ENCODE results near the gene USP46. TPM values are rescaled to one million over a fixed set of nuclear protein-coding genes. Genes with fewer than 3 reads are reported as not detected.

Gene USP46
- total and polyA plus RNA-seq, 2 of the 4 experiments (the other 2 are of a cell fraction): 9.3 to 15.4 TPM

DNA sequence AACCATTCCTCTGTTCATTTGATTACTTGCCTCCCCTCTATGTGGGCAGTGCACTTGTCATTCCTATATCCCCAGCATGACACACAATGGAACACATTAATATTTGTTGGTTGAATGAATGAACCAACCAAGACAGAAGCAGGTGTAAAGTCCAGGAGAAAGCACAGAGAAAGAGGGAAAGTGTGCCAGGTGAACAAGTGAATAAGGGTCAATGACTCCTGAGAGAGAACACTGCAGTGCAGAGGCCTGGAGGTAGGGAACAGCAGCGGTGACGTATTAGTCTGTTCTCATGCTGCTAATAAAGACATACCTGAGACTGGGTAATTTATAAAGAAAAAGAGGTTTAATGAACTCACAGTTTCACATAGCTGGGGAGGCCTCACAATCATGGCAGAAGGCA lies 53.1 kb downstream of the USP46 start:
- Histone ChIP-seq H2AK9ac (replicated peaks; ENCODE audit: low read depth, low read length, poor library complexity) (no peak overlapping the region), H3K4ac (ENCODE audit: low read depth, low read length) (no peak overlapping the region), H4K5ac (ENCODE audit: low read depth, low read length) (no peak overlapping the region), H4K20me1 (ENCODE audit: insufficient read depth, low read length) (no peaks in the 10 kb centered on the region), H3K9me3 (ENCODE audit: control insufficient read depth, insufficient read depth, low read length) (no peaks in the 10 kb centered on the region), H3K56ac (ENCODE audit: extremely low read depth, insufficient read depth, low read length) (no peak overlapping the region), H3K4me3 (ENCODE audit: insufficient read depth, low read depth, low read length) (no peak overlapping the region), H3K4me2 (ENCODE audit: low read depth, low read length) (no peak overlapping the region), H2BK20ac (ENCODE audit: low read depth, low read length) (no peak overlapping the region), H2BK120ac (ENCODE audit: low read depth, low read length) (no peak overlapping the region), H3K9me1 (ENCODE audit: insufficient read depth, low read length) (peaks cover 12% of the 10 kb centered on the region; the same call in 1 of the 2 replicates), H3K27ac (ENCODE audit: insufficient read depth, low read length) (no peak overlapping the region), H3K18ac (ENCODE audit: low read depth, low read length) (no peak overlapping the region), H4K8ac (ENCODE audit: low read depth in 2 of 2, low read length in 2 of 2) (no peak overlapping the region), H3K9ac (ENCODE audit: low read depth, low read length) (no peak overlapping the region), H3K36me3 (ENCODE audit: control insufficient read depth, insufficient read depth, low read length) (peaks cover 30% of the 10 kb centered on the region), H3K27me3 (ENCODE audit: control insufficient read depth, insufficient read depth, low read length) (no peaks in the 10 kb centered on the region), H2BK15ac (ENCODE audit: low read depth, low read length) (no peak overlapping the region), H2BK5ac (ENCODE audit: low read depth, low read length, poor library complexity, severe bottlenecking) (no peak overlapping the region), H4K91ac (ENCODE audit: insufficient read depth, low read depth, low read length) (no peak overlapping the region), H3K14ac (replicated peaks; ENCODE audit: low read depth, low read length) (no peak overlapping the region), H3K79me1 (ENCODE audit: low read depth in 1 of 2, low read length in 2 of 2) (peaks cover 4 to 6% of the 10 kb centered on the region in 2 experiments; a peak in 3 of 4 replicates), H3K23ac (ENCODE audit: low read depth, low read length) (no peak overlapping the region), H2AFZ (replicated peaks; ENCODE audit: low read length, poor library complexity) (no peak overlapping the region), H2AK5ac (ENCODE audit: low read depth, low read length) (no peak overlapping the region), H3K4me1 (ENCODE audit: control insufficient read depth, insufficient read depth, low read length) (peaks cover 4% of the 10 kb centered on the region)
- no peak for DNase-seq
- no peak for ATAC-seq (ENCODE audit: low read depth)
- dilution Hi-C loops (cut with HindIII; ENCODE audit: low sequenced_read_pairs, unreplicated experiment) (no loop called here), intact Hi-C loops (cut with micrococcal nuclease) (loop anchor here (5.0 kb wide), 1 partner anchor 36 kb away; no protein-coding TSS in a partner anchor), in situ Hi-C loops (cut with MboI; ENCODE audit: low sequenced_read_pairs) (no loop called here)
- no TSS peak for BruUV-seq (replicated peaks)
- TF ChIP-seq RAD21 (IDR thresholded peaks at IDR 0.05; ENCODE audit: low read length): no peak
- no peak for TF ChIP-seq CHD1 (IDR thresholded peaks at IDR 0.05; ENCODE audit: low read depth, low read length)
- TF ChIP-seq MXI1 (IDR thresholded peaks at IDR 0.05; ENCODE audit: borderline replicate concordance, low read depth, low read length): no peak
- no peak for TF ChIP-seq NFE2L2 (IDR thresholded peaks at IDR 0.05; ENCODE audit: low read depth, low read length)
- no peak for TF ChIP-seq POLR2A (IDR thresholded peaks at IDR 0.05; ENCODE audit: low read depth, low read length)
- TF ChIP-seq SMC3 (IDR thresholded peaks at IDR 0.05; ENCODE audit: low read depth, low read length): no peak
- no peak for TF ChIP-seq BHLHE40 (IDR thresholded peaks at IDR 0.05; ENCODE audit: low read depth, low read length)
- TF ChIP-seq, protein P1, sequence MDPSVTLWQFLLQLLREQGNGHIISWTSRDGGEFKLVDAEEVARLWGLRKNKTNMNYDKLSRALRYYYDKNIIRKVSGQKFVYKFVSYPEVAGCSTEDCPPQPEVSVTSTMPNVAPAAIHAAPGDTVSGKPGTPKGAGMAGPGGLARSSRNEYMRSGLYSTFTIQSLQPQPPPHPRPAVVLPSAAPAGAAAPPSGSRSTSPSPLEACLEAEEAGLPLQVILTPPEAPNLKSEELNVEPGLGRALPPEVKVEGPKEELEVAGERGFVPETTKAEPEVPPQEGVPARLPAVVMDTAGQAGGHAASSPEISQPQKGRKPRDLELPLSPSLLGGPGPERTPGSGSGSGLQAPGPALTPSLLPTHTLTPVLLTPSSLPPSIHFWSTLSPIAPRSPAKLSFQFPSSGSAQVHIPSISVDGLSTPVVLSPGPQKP (IDR thresholded peaks at IDR 0.05; ENCODE audit: borderline replicate concordance, low read depth, low read length): no peak
- no peak for TF ChIP-seq MAZ (IDR thresholded peaks at IDR 0.05; ENCODE audit: borderline replicate concordance, low read depth, low read length)
- TF ChIP-seq CEBPB (IDR thresholded peaks at IDR 0.05; ENCODE audit: low read depth, low read length): no peak
- TF ChIP-seq, protein P2, sequence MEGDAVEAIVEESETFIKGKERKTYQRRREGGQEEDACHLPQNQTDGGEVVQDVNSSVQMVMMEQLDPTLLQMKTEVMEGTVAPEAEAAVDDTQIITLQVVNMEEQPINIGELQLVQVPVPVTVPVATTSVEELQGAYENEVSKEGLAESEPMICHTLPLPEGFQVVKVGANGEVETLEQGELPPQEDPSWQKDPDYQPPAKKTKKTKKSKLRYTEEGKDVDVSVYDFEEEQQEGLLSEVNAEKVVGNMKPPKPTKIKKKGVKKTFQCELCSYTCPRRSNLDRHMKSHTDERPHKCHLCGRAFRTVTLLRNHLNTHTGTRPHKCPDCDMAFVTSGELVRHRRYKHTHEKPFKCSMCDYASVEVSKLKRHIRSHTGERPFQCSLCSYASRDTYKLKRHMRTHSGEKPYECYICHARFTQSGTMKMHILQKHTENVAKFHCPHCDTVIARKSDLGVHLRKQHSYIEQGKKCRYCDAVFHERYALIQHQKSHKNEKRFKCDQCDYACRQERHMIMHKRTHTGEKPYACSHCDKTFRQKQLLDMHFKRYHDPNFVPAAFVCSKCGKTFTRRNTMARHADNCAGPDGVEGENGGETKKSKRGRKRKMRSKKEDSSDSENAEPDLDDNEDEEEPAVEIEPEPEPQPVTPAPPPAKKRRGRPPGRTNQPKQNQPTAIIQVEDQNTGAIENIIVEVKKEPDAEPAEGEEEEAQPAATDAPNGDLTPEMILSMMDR (conservative IDR thresholded peaks at IDR 0.05; ENCODE audit: low read depth, low read length): no peak
- TF ChIP-seq RFX5 (IDR thresholded peaks at IDR 0.05; ENCODE audit: low read depth, low read length): no peak
- no peak for TF ChIP-seq RCOR1 (IDR thresholded peaks at IDR 0.05; ENCODE audit: insufficient replicate concordance, low read length)
- CTCF ChIA-PET: no interaction called here
- POLR2A ChIA-PET (ENCODE audit: unreplicated experiment): no interaction called here
- no CpG with 5 or more reads among the region's 2 CpGs for WGBS, 2 experiments (ENCODE audit: extremely low coverage in 2 of 2, insufficient read length in 1 of 2)
